Loucy (cell line): ENCODE results near the gene PRKCZ.

Experiments
- H2AFZ ChIP-seq: fragments of 200-600 bp; sonication (generic); 2 replicates; pipeline ENCODE4 v1.6.0; 2016; ENCODE audit warnings: antibody characterized with exemption, mild to moderate bottlenecking, low read length, moderate library complexity
- H3F3A ChIP-seq: fragments of 200-600 bp; 2 replicates; pipeline ENCODE4 v1.6.0; 2016; ENCODE audit warnings: antibody characterized with exemption, low read depth, mild to moderate bottlenecking
- H3K27me3 ChIP-seq: fragments of 200-600 bp; sonication (generic); 2 replicates; pipeline ENCODE4 v1.6.1; 2014; ENCODE audit warnings: low read length, mild to moderate bottlenecking; ENCODE audit not compliant: insufficient read depth, poor library complexity, severe bottlenecking
- H3K36me3 ChIP-seq: fragments of 200-600 bp; sonication (generic); 2 replicates; pipeline ENCODE4 v1.6.1; 2016; ENCODE audit warnings: low read length; ENCODE audit not compliant: insufficient read depth
- H3K4me1 ChIP-seq: fragments of 200-600 bp; sonication (generic); 2 replicates; pipeline ENCODE4 v1.5.1; 2014; ENCODE audit warnings: low read length, mild to moderate bottlenecking; ENCODE audit not compliant: insufficient read depth, poor library complexity, severe bottlenecking
- H3K4me2 ChIP-seq: fragments of 200-600 bp; sonication (generic); 2 replicates; pipeline ENCODE4 v1.6.0; 2014; ENCODE audit warnings: antibody characterized with exemption, low read length, low read depth, mild to moderate bottlenecking; ENCODE audit not compliant: poor library complexity, severe bottlenecking
- H3K4me3 ChIP-seq: fragments of 200-600 bp; sonication (generic); 2 replicates; pipeline ENCODE4 v1.5.1; 2014; ENCODE audit warnings: low read length, mild to moderate bottlenecking, mixed read lengths; ENCODE audit not compliant: poor library complexity, severe bottlenecking
- H3K79me2 ChIP-seq: fragments of 200-600 bp; sonication (generic); 2 replicates; pipeline ENCODE4 v1.6.1; 2014; ENCODE audit warnings: low read length; ENCODE audit not compliant: insufficient read depth
- H3K9ac ChIP-seq: fragments of 200-600 bp; sonication (generic); 2 replicates; pipeline ENCODE4 v1.6.0; 2014; ENCODE audit warnings: mild to moderate bottlenecking, low read depth, low read length, moderate library complexity; ENCODE audit not compliant: poor library complexity, severe bottlenecking
- H3K9me2 ChIP-seq: fragments of 200-600 bp; sonication (generic); replicated peaks from 2 replicates; pipeline ENCODE4 v1.6.1; 2016; ENCODE audit warnings: low read depth, low read length, mixed read lengths
- H3K9me3 ChIP-seq: fragments of 200-600 bp; sonication (generic); 2 replicates; pipeline ENCODE4 v1.6.1; 2014; ENCODE audit warnings: mild to moderate bottlenecking, antibody characterized with exemption, low read length, low read depth; ENCODE audit not compliant: insufficient read depth
- H4K20me1 ChIP-seq: fragments of 200-600 bp; sonication (generic); 2 replicates; pipeline ENCODE4 v1.6.0; 2014; ENCODE audit warnings: antibody characterized with exemption, low read length, mild to moderate bottlenecking; ENCODE audit not compliant: insufficient read depth, poor library complexity, severe bottlenecking
- CTCF ChIP-seq: fragments of 200-600 bp; sonication (generic); conservative IDR thresholded peaks from 2 replicates; pipeline ENCODE4 v1.5.1; 2014; ENCODE audit warnings: mild to moderate bottlenecking, antibody characterized with exemption, low read length
- EZH2phosphoT487 ChIP-seq: fragments of 200-600 bp; IDR thresholded peaks from 2 replicates; pipeline ENCODE4 v1.6.1; 2018; ENCODE audit warnings: antibody characterized with exemption, mild to moderate bottlenecking, moderate library complexity, borderline replicate concordance

Gene PRKCZ

DNA sequence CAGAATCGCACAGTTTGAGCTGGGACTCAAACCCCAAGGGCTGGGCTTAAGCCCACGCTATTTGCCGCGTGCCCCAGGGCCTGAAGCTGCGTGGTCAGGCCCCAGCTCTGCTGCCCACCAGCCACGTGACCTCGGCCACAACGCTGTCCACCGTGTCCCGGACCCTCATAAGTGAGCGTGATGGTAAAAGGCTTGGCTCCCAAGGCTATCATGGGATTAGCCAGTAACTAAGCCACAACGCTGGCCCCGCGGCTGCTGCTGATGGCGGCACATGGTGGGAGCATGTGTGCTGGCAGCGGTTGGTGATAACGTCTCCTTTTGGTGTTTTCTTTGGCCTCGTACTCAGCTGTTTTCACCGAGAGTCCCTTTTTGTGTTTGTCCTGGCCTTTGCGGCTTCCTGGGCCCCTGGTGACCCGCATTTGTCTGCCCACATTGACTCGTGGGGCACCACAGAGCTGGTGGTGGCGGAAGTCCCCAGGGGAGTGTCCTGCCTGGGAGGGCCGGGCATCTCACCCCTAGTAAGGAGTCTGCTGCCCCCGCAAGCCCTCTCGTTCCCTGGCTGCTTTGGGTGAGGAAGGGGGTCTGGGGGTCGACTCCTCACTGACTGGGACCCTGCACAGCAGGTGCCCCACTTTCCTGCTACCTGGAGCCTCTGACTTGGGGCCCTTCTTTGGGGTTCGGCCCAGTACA, 29.3 kb downstream of the PRKCZ start:
- H3K9me3 ChIP-seq, result peaks cover 18% of the 10 kb centered on the region; the same call in 1 of the 2 replicates
- no peaks in the 10 kb centered on the region for H3K36me3 ChIP-seq
- TF ChIP-seq CTCF, result no peak
- no peak for TF ChIP-seq EZH2phosphoT487
- H3F3A ChIP-seq, result no peaks in the 10 kb centered on the region
- no peak overlapping the region for H2AFZ ChIP-seq
- no peak overlapping the region for H3K4me3 ChIP-seq
- H3K9ac ChIP-seq, result no peak overlapping the region
- no peaks in the 10 kb centered on the region for H3K79me2 ChIP-seq
- H4K20me1 ChIP-seq, result no peaks in the 10 kb centered on the region
- no peaks in the 10 kb centered on the region for H3K9me2 ChIP-seq
- H3K4me1 ChIP-seq, result no peaks in the 10 kb centered on the region
- no peak overlapping the region for H3K4me2 ChIP-seq
- no peaks in the 10 kb centered on the region for H3K27me3 ChIP-seq

GRCh38 chr1:2080140-2080539, 29.9 kb downstream of the PRKCZ start:
- Histone ChIP-seq H3K4me3 (no peak overlapping the region), H3K27me3 (no peaks in the 10 kb centered on the region), H3K9ac (no peak overlapping the region), H4K20me1 (no peaks in the 10 kb centered on the region), H2AFZ (no peak overlapping the region), H3K9me2 (no peaks in the 10 kb centered on the region), H3K36me3 (no peaks in the 10 kb centered on the region), H3F3A (no peaks in the 10 kb centered on the region), H3K4me2 (no peak overlapping the region), H3K9me3 (peaks cover 18% of the 10 kb centered on the region; the same call in 1 of the 2 replicates), H3K79me2 (no peaks in the 10 kb centered on the region), H3K4me1 (no peaks in the 10 kb centered on the region)
- no peak for TF ChIP-seq CTCF
- no peak for TF ChIP-seq EZH2phosphoT487

- Histone ChIP-seq H4K20me1 (no peaks in the 10 kb centered on the region), H3K4me2 (no peak overlapping the region), H3K4me1 (no peaks in the 10 kb centered on the region), H3K9ac (no peak overlapping the region), H2AFZ (no peak overlapping the region), H3K27me3 (no peaks in the 10 kb centered on the region), H3K9me3 (peaks cover 18% of the 10 kb centered on the region; the same call in 1 of the 2 replicates), H3F3A (no peaks in the 10 kb centered on the region), H3K4me3 (no peak overlapping the region), H3K36me3 (no peaks in the 10 kb centered on the region), H3K9me2 (no peaks in the 10 kb centered on the region), H3K79me2 (no peaks in the 10 kb centered on the region)
- TF ChIP-seq EZH2phosphoT487 (no peak), CTCF (no peak)
Measured at GRCh38 chr1:2080884-2081283, 30.7 kb downstream of the PRKCZ start.
